Measurements from ENCODE around the gene PXK.
A peak's percentile ranks its signal among the peaks of the same experiment; 100 is the strongest.

The PXK gene

GRCh38 chr3:58391156-58391865 is 58.6 kb downstream of the PXK start:
- POLR2A ChIA-PET (ENCODE audit: low non-redundant PET), result no interaction called here
- no peak for TF ChIP-seq CTCF (conservative IDR thresholded peaks at IDR 0.05; ENCODE audit: low read depth)
- no peak overlapping the region for H3K27ac ChIP-seq
- CTCF ChIA-PET, result no interaction called here
- no peak for DNase-seq (ENCODE audit: low spot score)

GRCh38 chr3:58392181-58392580 is 59.5 kb downstream of the PXK start:
- DNase-seq (ENCODE audit: low spot score), result no peak
- POLR2A ChIA-PET (ENCODE audit: low non-redundant PET), result no interaction called here
- no peak for TF ChIP-seq CTCF (conservative IDR thresholded peaks at IDR 0.05; ENCODE audit: low read depth)
- no peak overlapping the region for H3K27ac ChIP-seq
- CTCF ChIA-PET, result interaction anchor here (0.7 kb wide), 1 partner anchor 86 kb away, joined by 3 read pairs; the partner anchor contains the start of genes HTD2 and RPP14

GRCh38 chr3:58394339-58394738 is 61.6 kb downstream of the PXK start:
- TF ChIP-seq CTCF (conservative IDR thresholded peaks at IDR 0.05; ENCODE audit: low read depth), result no peak
- ChIA-PET CTCF (interaction anchor here (0.7 kb wide), 1 partner anchor 87 kb away, joined by 4 read pairs; no protein-coding TSS in a partner anchor), POLR2A (ENCODE audit: low non-redundant PET) (no interaction called here)
- no peak for DNase-seq (ENCODE audit: low spot score)
- no peak overlapping the region for H3K27ac ChIP-seq

GRCh38 chr3:58398669-58399333 is 66.1 kb downstream of the PXK start:
- POLR2A ChIA-PET (ENCODE audit: low non-redundant PET), result no interaction called here
- DNase-seq (ENCODE audit: low spot score), result no peak
- no peak overlapping the region for H3K27ac ChIP-seq
- CTCF ChIA-PET, result no interaction called here
- TF ChIP-seq CTCF (conservative IDR thresholded peaks at IDR 0.05; ENCODE audit: low read depth), result no peak

GRCh38 chr3:58403513-58404109 is 70.9 kb downstream of the PXK start:
- DNase-seq (ENCODE audit: low spot score), result no peak
- H3K27ac ChIP-seq, result no peak overlapping the region
- TF ChIP-seq CTCF (conservative IDR thresholded peaks at IDR 0.05; ENCODE audit: low read depth), result no peak
- CTCF ChIA-PET, result no interaction called here
- POLR2A ChIA-PET (ENCODE audit: low non-redundant PET), result interaction anchor here (0.6 kb wide), 1 partner anchor 167 kb away, joined by 4 read pairs; no protein-coding TSS in a partner anchor

DNA sequence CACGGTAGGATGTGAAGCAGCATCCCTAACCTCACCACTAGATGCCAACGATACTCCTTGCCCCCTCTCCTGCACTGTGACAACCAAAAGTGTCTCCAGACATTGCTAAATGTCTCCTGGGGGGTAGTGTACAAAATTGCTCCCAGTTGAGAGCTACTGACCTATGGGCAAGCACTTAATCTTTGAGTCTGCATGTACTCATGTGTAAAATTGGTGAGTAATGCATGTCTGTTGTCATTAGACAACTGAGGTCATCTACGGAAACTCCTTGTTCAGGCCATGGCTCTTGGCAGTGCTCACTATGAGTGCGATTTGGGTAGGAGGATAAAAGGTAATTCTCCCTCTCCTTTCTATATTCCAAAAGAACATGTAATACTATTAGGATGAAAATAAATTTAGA is 71.7 kb downstream of the PXK start:
- DNase-seq (ENCODE audit: low spot score), result peak; percentile 14
- ChIA-PET POLR2A (ENCODE audit: low non-redundant PET) (no interaction called here), CTCF (no interaction called here)
- no peak for TF ChIP-seq CTCF (conservative IDR thresholded peaks at IDR 0.05; ENCODE audit: low read depth)
- H3K27ac ChIP-seq, result no peak overlapping the region

Data from RWPE1 (cell line).